ENCODE measurements around the gene NKX1-1.

DNA sequence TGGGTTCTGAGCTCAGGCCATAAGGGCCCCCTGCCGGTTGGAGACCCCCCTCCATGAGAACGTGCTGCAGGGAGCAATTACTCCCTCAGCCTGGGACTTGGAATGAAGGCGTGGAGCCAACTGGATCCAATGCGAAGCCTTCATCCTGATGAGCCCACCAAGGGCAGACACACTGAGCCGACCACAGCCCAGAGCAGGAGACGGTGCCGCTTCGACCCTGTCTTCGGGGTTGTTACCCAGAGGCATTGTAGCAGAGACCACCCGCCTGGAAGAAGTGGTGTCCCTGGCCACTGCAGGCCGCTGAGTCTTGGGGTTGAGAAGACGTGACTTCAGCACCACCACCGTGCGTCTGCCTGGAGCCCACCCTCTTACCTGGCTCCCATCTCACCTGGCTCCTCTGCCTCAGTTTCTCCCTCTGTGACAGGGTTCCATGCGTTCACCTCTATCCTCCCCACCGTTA lies 7.0 kb upstream of the NKX1-1 start:
- TF ChIP-seq CTCF (IDR thresholded peaks at IDR 0.05; ENCODE audit: low read length) (no peak), EZH2 (optimal IDR thresholded peaks at IDR 0.05; ENCODE audit: low read depth, low read length) (no peak), EZH2phosphoT487 (IDR thresholded peaks at IDR 0.05; ENCODE audit: low read length) (no peak)

All from MM.1S (cell line).